ENCODE results near the gene ABTB2.
"Not testable (repeated sequence)": the region's sequence is repeated elsewhere in the genome, so short reads cannot be mapped to it uniquely, and the experiment has no call there.

The ABTB2 gene

GRCh38 chr11:34181856-34182405, 175.9 kb downstream of the ABTB2 start:
- ChIA-PET CTCF (no interaction called here), POLR2A (no interaction called here)
- TF ChIP-seq ELF4 (IDR thresholded peaks at IDR 0.05) (no peak), TARDBP (IDR thresholded peaks at IDR 0.05) (no peak), ARNT (IDR thresholded peaks at IDR 0.05) (no peak)
- no peak for DNase-seq (ENCODE audit: extremely low spot score)

- no peak for TF ChIP-seq FOXA1 (IDR thresholded peaks at IDR 0.05)
- DNase-seq (ENCODE audit: extremely low spot score), result no peak
- ChIA-PET POLR2A (no interaction called here), CTCF (no interaction called here)
These were observed 176.6 kb downstream of the ABTB2 start for GRCh38 chr11:34181251-34181650.

- POLR2A ChIA-PET, result interaction anchor here (0.6 kb wide), 1 partner anchor 166 kb away, joined by 3 read pairs; no protein-coding TSS in a partner anchor
- not testable (repeated sequence) for DNase-seq (ENCODE audit: extremely low spot score)
- CTCF ChIA-PET, result interaction anchor here (1.3 kb wide), 1 partner anchor 252 kb away, joined by 3 read pairs; no protein-coding TSS in a partner anchor
These were observed 177.0 kb downstream of the ABTB2 start for GRCh38 chr11:34180814-34181165.

- POLR2A ChIA-PET, result interaction anchor here (0.6 kb wide), 1 partner anchor 166 kb away, joined by 3 read pairs; no protein-coding TSS in a partner anchor
- TF ChIP-seq SP1 (IDR thresholded peaks at IDR 0.05) (no peak), HDGF (IDR thresholded peaks at IDR 0.05; ENCODE audit: borderline replicate concordance) (no peak), TARDBP (IDR thresholded peaks at IDR 0.05) (no peak), ELF4 (IDR thresholded peaks at IDR 0.05) (no peak), PKNOX1 (IDR thresholded peaks at IDR 0.05) (no peak), LEF1 (IDR thresholded peaks at IDR 0.05; ENCODE audit: borderline replicate concordance) (no peak), FOXK2 (IDR thresholded peaks at IDR 0.05) (no peak), ZNF384 (IDR thresholded peaks at IDR 0.05) (no peak), BHLHE40 (IDR thresholded peaks at IDR 0.05; ENCODE audit: borderline replicate concordance) (no peak), CTBP1 (IDR thresholded peaks at IDR 0.05; ENCODE audit: borderline replicate concordance) (no peak), L3MBTL2 (conservative IDR thresholded peaks at IDR 0.05) (no peak), FOXA1 (IDR thresholded peaks at IDR 0.05) (no peak), SUZ12 (IDR thresholded peaks at IDR 0.05) (no peak), ARNT (IDR thresholded peaks at IDR 0.05) (no peak), NFRKB (IDR thresholded peaks at IDR 0.05) (no peak)
- CTCF ChIA-PET, result interaction anchor here (1.3 kb wide), 1 partner anchor 253 kb away, joined by 3 read pairs; no protein-coding TSS in a partner anchor
- no peak for DNase-seq (ENCODE audit: extremely low spot score)
These were observed 177.6 kb downstream of the ABTB2 start for GRCh38 chr11:34180040-34180813.

- TF ChIP-seq ARNT (IDR thresholded peaks at IDR 0.05), result no peak
- no peak for TF ChIP-seq FOXM1 (IDR thresholded peaks at IDR 0.05; ENCODE audit: borderline replicate concordance)
- TF ChIP-seq ELF4 (IDR thresholded peaks at IDR 0.05), result no peak
- no peak for TF ChIP-seq TARDBP (IDR thresholded peaks at IDR 0.05)
- TF ChIP-seq SUZ12 (IDR thresholded peaks at IDR 0.05), result no peak
- TF ChIP-seq NFRKB (IDR thresholded peaks at IDR 0.05), result no peak
- TF ChIP-seq FOXK2 (IDR thresholded peaks at IDR 0.05), result no peak
- no peak for TF ChIP-seq L3MBTL2 (conservative IDR thresholded peaks at IDR 0.05)
- no peak for TF ChIP-seq SP1 (IDR thresholded peaks at IDR 0.05)
- no peak for TF ChIP-seq BHLHE40 (IDR thresholded peaks at IDR 0.05; ENCODE audit: borderline replicate concordance)
- TF ChIP-seq FOXA1 (IDR thresholded peaks at IDR 0.05), result no peak
- DNase-seq (ENCODE audit: extremely low spot score), result no peak
- ChIA-PET POLR2A (no interaction called here), CTCF (no interaction called here)
These were observed 178.7 kb downstream of the ABTB2 start for GRCh38 chr11:34179026-34179675.

DNA sequence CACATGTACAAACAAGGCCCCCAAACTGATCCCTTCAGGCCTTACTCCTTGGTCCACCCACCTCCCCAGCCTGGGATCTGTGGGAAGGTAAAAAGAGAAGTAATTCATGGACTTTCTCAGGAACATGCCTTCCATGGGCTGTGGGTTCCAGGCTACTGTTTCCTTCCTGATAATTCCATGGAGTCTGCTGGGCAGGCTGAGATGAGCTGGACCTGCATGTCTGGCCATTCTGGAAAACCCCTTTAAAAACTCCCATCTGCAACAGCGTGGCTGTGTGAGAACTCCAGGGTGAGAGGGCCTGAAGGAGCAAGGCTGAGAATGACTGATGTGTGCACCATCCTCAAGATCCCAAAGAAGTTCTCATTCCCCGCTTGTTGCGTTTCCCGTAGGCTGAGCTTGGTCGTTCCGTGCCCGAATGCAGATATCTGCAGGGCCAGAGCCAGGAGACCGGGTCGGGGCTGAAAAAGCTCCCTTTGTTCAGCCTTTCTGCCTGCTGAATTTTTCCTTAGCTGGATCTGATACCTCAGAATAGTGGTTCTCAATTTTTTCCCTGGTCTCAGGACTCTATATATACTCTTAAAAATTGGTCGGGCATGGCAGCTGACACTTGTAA, 179.5 kb downstream of the ABTB2 start:
- ChIA-PET POLR2A (no interaction called here), CTCF (no interaction called here)
- no peak for DNase-seq (ENCODE audit: extremely low spot score)
- TF ChIP-seq CTBP1 (IDR thresholded peaks at IDR 0.05; ENCODE audit: borderline replicate concordance) (no peak), HDGF (IDR thresholded peaks at IDR 0.05; ENCODE audit: borderline replicate concordance) (no peak), LEF1 (IDR thresholded peaks at IDR 0.05; ENCODE audit: borderline replicate concordance) (no peak), ZNF384 (IDR thresholded peaks at IDR 0.05) (no peak), ELF4 (IDR thresholded peaks at IDR 0.05) (no peak), L3MBTL2 (conservative IDR thresholded peaks at IDR 0.05) (no peak), BHLHE40 (IDR thresholded peaks at IDR 0.05; ENCODE audit: borderline replicate concordance) (no peak), FOXA1 (IDR thresholded peaks at IDR 0.05) (no peak), SP1 (IDR thresholded peaks at IDR 0.05) (no peak), NFRKB (IDR thresholded peaks at IDR 0.05) (no peak), ARNT (IDR thresholded peaks at IDR 0.05) (no peak), PKNOX1 (IDR thresholded peaks at IDR 0.05) (no peak), SUZ12 (IDR thresholded peaks at IDR 0.05) (no peak), FOXK2 (IDR thresholded peaks at IDR 0.05) (no peak), FOXM1 (IDR thresholded peaks at IDR 0.05; ENCODE audit: borderline replicate concordance) (no peak), TARDBP (IDR thresholded peaks at IDR 0.05) (no peak)

Data from HEK293T (cell line).